Testis (tissue), 2 donors: ENCODE data around the gene BBX.

Source experiments
- POLR2A ChIP-seq: fragments of 450-650 bp; IDR thresholded peaks from one replicate; pipeline ENCODE4 v1.6.1; 2017; ENCODE audit warnings: antibody characterized with exemption, mild to moderate bottlenecking, moderate library complexity
- TF ChIP-seq, protein P1 (sequence below), 3 experiments: fragments of 450-650 bp in 2 of 3; fragments of 200-600 bp in 1 of 3; sonication (generic) in 1 of 3; IDR thresholded peaks; one replicate each; pipeline ENCODE4 v1.5.1; 2016 to 2019; ENCODE audit warnings: antibody characterized with exemption in 3 of 3, mild to moderate bottlenecking in 2 of 3, moderate library complexity in 1 of 3

DNA sequence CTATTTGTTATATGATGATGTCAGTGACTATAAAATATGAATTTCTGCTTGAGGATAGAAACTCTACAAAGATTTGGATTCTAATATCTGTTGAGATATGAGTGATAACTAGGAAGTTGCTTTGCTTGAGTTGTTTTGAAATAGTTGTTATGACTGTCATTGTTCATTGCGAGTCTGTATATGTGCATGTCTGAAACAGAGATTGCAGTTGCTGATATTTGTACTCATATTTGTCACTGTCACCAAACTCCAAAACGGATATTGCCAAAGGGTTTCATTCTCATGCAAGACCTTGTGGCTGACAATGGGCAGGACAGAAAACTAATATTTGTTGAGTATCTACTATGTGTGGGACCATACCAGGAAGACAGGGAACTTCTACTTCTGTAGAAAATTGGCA is 327.9 kb downstream of the BBX start:
- TF ChIP-seq, protein P1, sequence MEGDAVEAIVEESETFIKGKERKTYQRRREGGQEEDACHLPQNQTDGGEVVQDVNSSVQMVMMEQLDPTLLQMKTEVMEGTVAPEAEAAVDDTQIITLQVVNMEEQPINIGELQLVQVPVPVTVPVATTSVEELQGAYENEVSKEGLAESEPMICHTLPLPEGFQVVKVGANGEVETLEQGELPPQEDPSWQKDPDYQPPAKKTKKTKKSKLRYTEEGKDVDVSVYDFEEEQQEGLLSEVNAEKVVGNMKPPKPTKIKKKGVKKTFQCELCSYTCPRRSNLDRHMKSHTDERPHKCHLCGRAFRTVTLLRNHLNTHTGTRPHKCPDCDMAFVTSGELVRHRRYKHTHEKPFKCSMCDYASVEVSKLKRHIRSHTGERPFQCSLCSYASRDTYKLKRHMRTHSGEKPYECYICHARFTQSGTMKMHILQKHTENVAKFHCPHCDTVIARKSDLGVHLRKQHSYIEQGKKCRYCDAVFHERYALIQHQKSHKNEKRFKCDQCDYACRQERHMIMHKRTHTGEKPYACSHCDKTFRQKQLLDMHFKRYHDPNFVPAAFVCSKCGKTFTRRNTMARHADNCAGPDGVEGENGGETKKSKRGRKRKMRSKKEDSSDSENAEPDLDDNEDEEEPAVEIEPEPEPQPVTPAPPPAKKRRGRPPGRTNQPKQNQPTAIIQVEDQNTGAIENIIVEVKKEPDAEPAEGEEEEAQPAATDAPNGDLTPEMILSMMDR (IDR thresholded peaks at IDR 0.05), result no peak
- TF ChIP-seq POLR2A, result no peak
